Loucy (cell line): ENCODE results near the gene ZNF518A.

ENCODE experiments used
- H2AFZ ChIP-seq: fragments of 200-600 bp; sonication (generic); 2 replicates; pipeline ENCODE4 v1.6.0; 2016; ENCODE audit warnings: antibody characterized with exemption, mild to moderate bottlenecking, low read length, moderate library complexity
- H3F3A ChIP-seq: fragments of 200-600 bp; 2 replicates; pipeline ENCODE4 v1.6.0; 2016; ENCODE audit warnings: antibody characterized with exemption, low read depth, mild to moderate bottlenecking
- H3K27me3 ChIP-seq: fragments of 200-600 bp; sonication (generic); 2 replicates; pipeline ENCODE4 v1.6.1; 2014; ENCODE audit warnings: low read length, mild to moderate bottlenecking; ENCODE audit not compliant: insufficient read depth, poor library complexity, severe bottlenecking
- H3K36me3 ChIP-seq: fragments of 200-600 bp; sonication (generic); 2 replicates; pipeline ENCODE4 v1.6.1; 2016; ENCODE audit warnings: low read length; ENCODE audit not compliant: insufficient read depth
- H3K4me1 ChIP-seq: fragments of 200-600 bp; sonication (generic); 2 replicates; pipeline ENCODE4 v1.5.1; 2014; ENCODE audit warnings: low read length, mild to moderate bottlenecking; ENCODE audit not compliant: insufficient read depth, poor library complexity, severe bottlenecking
- H3K4me2 ChIP-seq: fragments of 200-600 bp; sonication (generic); 2 replicates; pipeline ENCODE4 v1.6.0; 2014; ENCODE audit warnings: antibody characterized with exemption, low read length, low read depth, mild to moderate bottlenecking; ENCODE audit not compliant: poor library complexity, severe bottlenecking
- H3K4me3 ChIP-seq: fragments of 200-600 bp; sonication (generic); 2 replicates; pipeline ENCODE4 v1.5.1; 2014; ENCODE audit warnings: low read length, mild to moderate bottlenecking, mixed read lengths; ENCODE audit not compliant: poor library complexity, severe bottlenecking
- H3K79me2 ChIP-seq: fragments of 200-600 bp; sonication (generic); 2 replicates; pipeline ENCODE4 v1.6.1; 2014; ENCODE audit warnings: low read length; ENCODE audit not compliant: insufficient read depth
- H3K9ac ChIP-seq: fragments of 200-600 bp; sonication (generic); 2 replicates; pipeline ENCODE4 v1.6.0; 2014; ENCODE audit warnings: mild to moderate bottlenecking, low read depth, low read length, moderate library complexity; ENCODE audit not compliant: poor library complexity, severe bottlenecking
- H3K9me2 ChIP-seq: fragments of 200-600 bp; sonication (generic); replicated peaks from 2 replicates; pipeline ENCODE4 v1.6.1; 2016; ENCODE audit warnings: low read depth, low read length, mixed read lengths
- H3K9me3 ChIP-seq: fragments of 200-600 bp; sonication (generic); 2 replicates; pipeline ENCODE4 v1.6.1; 2014; ENCODE audit warnings: mild to moderate bottlenecking, antibody characterized with exemption, low read length, low read depth; ENCODE audit not compliant: insufficient read depth
- H4K20me1 ChIP-seq: fragments of 200-600 bp; sonication (generic); 2 replicates; pipeline ENCODE4 v1.6.0; 2014; ENCODE audit warnings: antibody characterized with exemption, low read length, mild to moderate bottlenecking; ENCODE audit not compliant: insufficient read depth, poor library complexity, severe bottlenecking
- EZH2phosphoT487 ChIP-seq: fragments of 200-600 bp; IDR thresholded peaks from 2 replicates; pipeline ENCODE4 v1.6.1; 2018; ENCODE audit warnings: antibody characterized with exemption, mild to moderate bottlenecking, moderate library complexity, borderline replicate concordance
- TF ChIP-seq, protein P1 (sequence below): fragments of 200-600 bp; sonication (generic); conservative IDR thresholded peaks from 2 replicates; pipeline ENCODE4 v1.5.1; 2014; ENCODE audit warnings: mild to moderate bottlenecking, antibody characterized with exemption, low read length

The ZNF518A gene

DNA sequence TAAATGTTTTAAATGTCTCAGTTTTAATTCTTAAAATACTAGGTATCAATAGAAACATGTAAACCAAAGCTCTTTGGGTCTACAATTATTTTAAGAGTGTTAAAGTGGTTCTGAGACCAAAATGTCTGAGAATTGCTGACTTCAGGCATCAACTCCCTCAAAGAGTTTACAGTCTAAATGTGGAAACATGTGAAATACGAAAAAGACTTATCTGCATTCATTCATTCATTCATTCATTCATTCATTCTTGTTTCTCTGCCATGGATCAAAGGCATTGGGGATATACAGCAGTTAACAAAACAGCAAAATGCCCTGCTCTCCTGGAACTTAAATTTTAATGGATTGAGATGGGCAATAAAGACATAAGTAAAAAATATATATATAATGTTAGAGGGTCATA, 71.4 kb downstream of the ZNF518A start:
- Histone ChIP-seq H3K4me3 (no peak overlapping the region), H3F3A (no peaks in the 10 kb centered on the region), H3K36me3 (no peaks in the 10 kb centered on the region), H4K20me1 (no peaks in the 10 kb centered on the region), H3K79me2 (no peaks in the 10 kb centered on the region), H3K9me2 (no peaks in the 10 kb centered on the region), H3K4me1 (no peaks in the 10 kb centered on the region), H3K9ac (no peak overlapping the region), H2AFZ (no peak overlapping the region), H3K9me3 (no peaks in the 10 kb centered on the region), H3K27me3 (no peaks in the 10 kb centered on the region), H3K4me2 (no peak overlapping the region)
- TF ChIP-seq, protein P1, sequence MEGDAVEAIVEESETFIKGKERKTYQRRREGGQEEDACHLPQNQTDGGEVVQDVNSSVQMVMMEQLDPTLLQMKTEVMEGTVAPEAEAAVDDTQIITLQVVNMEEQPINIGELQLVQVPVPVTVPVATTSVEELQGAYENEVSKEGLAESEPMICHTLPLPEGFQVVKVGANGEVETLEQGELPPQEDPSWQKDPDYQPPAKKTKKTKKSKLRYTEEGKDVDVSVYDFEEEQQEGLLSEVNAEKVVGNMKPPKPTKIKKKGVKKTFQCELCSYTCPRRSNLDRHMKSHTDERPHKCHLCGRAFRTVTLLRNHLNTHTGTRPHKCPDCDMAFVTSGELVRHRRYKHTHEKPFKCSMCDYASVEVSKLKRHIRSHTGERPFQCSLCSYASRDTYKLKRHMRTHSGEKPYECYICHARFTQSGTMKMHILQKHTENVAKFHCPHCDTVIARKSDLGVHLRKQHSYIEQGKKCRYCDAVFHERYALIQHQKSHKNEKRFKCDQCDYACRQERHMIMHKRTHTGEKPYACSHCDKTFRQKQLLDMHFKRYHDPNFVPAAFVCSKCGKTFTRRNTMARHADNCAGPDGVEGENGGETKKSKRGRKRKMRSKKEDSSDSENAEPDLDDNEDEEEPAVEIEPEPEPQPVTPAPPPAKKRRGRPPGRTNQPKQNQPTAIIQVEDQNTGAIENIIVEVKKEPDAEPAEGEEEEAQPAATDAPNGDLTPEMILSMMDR = no peak
- TF ChIP-seq EZH2phosphoT487 = no peak

DNA sequence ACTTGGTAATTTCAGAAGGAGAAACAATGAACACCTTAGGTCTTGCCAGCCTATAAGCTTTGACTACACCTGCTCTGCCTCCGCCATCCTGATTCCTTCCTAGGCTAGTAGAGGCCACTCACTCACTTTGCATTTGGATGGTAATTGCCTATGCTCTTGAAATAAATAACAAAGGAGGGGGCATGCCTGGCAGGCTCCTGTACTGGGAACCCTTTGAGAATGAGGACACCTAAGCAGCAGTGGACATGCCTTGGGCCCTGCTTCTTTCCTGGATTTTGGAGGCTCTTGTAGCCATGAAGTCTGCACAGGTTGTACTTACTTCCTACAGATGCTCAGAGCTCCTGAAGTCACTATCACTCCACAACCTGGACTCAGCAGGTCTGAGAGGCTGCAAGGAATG, 75.5 kb downstream of the ZNF518A start:
- Histone ChIP-seq H3K9ac (no peak overlapping the region), H3F3A (no peaks in the 10 kb centered on the region), H3K4me3 (no peak overlapping the region), H2AFZ (no peak overlapping the region), H3K36me3 (no peaks in the 10 kb centered on the region), H3K9me2 (no peaks in the 10 kb centered on the region), H3K4me2 (no peak overlapping the region), H4K20me1 (no peaks in the 10 kb centered on the region), H3K79me2 (no peaks in the 10 kb centered on the region), H3K9me3 (no peaks in the 10 kb centered on the region), H3K4me1 (no peaks in the 10 kb centered on the region), H3K27me3 (no peaks in the 10 kb centered on the region)
- TF ChIP-seq EZH2phosphoT487 = no peak
- TF ChIP-seq, protein P1 = no peak

DNA sequence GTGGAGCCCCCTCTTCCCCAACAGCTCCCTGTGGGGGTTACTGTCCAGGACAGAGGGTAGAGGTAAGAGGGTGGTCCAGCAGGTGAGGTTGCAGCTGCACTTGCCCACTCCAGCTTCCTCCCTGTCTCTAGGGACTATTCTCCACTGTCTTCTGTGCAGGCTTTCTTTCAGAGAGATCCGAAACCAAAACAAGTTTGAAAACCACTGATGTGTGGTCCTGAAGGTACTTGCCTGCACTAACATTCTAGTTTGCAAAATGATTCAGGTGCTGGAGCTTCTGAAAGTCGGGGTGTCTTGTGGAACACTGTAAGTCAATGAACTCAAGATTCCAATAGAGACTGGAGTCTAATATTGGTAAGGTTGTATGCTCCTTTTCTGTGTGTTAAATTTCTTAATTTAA, 78.2 kb downstream of the ZNF518A start:
- no peaks in the 10 kb centered on the region for H4K20me1 ChIP-seq
- H3K79me2 ChIP-seq = no peaks in the 10 kb centered on the region
- H3K4me1 ChIP-seq = no peaks in the 10 kb centered on the region
- H3K9me2 ChIP-seq = no peaks in the 10 kb centered on the region
- H2AFZ ChIP-seq = no peak overlapping the region
- H3K9me3 ChIP-seq = no peaks in the 10 kb centered on the region
- H3K4me3 ChIP-seq = no peak overlapping the region
- no peaks in the 10 kb centered on the region for H3K27me3 ChIP-seq
- no peak overlapping the region for H3K4me2 ChIP-seq
- TF ChIP-seq EZH2phosphoT487 = no peak
- TF ChIP-seq, protein P1 = no peak
- no peaks in the 10 kb centered on the region for H3F3A ChIP-seq
- H3K36me3 ChIP-seq = no peaks in the 10 kb centered on the region
- H3K9ac ChIP-seq = no peak overlapping the region
